HL-60/S4 treated with retinoic acid at 250 ng/mL for 4 days and 3 days (cell line): ENCODE results near the gene CLDN10.
"Not testable (repeated sequence)": the region's sequence is repeated elsewhere in the genome, so short reads cannot be mapped to it uniquely, and the experiment has no call there.

Experiments
- in situ Hi-C: fragments of 300-500 bp; cut with MboI; formaldehyde crosslinking; loops from 2 replicates; pipeline ENCODE4 v1.7.0; 2022; ENCODE audit warnings: low sequenced_read_pairs

CLDN10 gene

GRCh38 chr13:95541308-95541707 lies 11.2 kb upstream of the CLDN10 start:
- in situ Hi-C loops, result no loop called here

GRCh38 chr13:95541911-95542474 lies 10.5 kb upstream of the CLDN10 start:
- in situ Hi-C loops, result no loop called here

- in situ Hi-C loops, result no loop called here
These were observed 8.2 kb upstream of the CLDN10 start for GRCh38 chr13:95544293-95544692.

- in situ Hi-C loops, result no loop called here
These were observed 5.6 kb upstream of the CLDN10 start for GRCh38 chr13:95546919-95547318.

GRCh38 chr13:95547531-95548167 lies 4.9 kb upstream of the CLDN10 start:
- in situ Hi-C loops, result no loop called here

GRCh38 chr13:95552208-95552538 lies 347 bp upstream of the CLDN10 start:
- in situ Hi-C loops, result no loop called here

GRCh38 chr13:95553581-95554385 lies 1.3 kb downstream of the CLDN10 start:
- in situ Hi-C loops, result no loop called here

- in situ Hi-C loops, result no loop called here
These were observed 4.5 kb downstream of the CLDN10 start for GRCh38 chr13:95557013-95557412.

- in situ Hi-C loops, result no loop called here
These were observed 6.6 kb downstream of the CLDN10 start for GRCh38 chr13:95559100-95559499.

- in situ Hi-C loops, result no loop called here
These were observed 7.9 kb downstream of the CLDN10 start for GRCh38 chr13:95560387-95560786.

- in situ Hi-C loops, result no loop called here
These were observed 11.6 kb downstream of the CLDN10 start for GRCh38 chr13:95564091-95564490.

- in situ Hi-C loops, result no loop called here
These were observed 12.3 kb downstream of the CLDN10 start for GRCh38 chr13:95564733-95565291.

GRCh38 chr13:95565758-95566157 lies 13.2 kb downstream of the CLDN10 start:
- in situ Hi-C loops, result not testable (repeated sequence)

- in situ Hi-C loops, result no loop called here
These were observed 15.6 kb downstream of the CLDN10 start for GRCh38 chr13:95568131-95568530.

- in situ Hi-C loops, result no loop called here
These were observed 17.5 kb downstream of the CLDN10 start for GRCh38 chr13:95570016-95570415.

GRCh38 chr13:95571941-95572340 lies 19.4 kb downstream of the CLDN10 start:
- in situ Hi-C loops, result no loop called here

GRCh38 chr13:95573221-95573620 lies 20.7 kb downstream of the CLDN10 start:
- in situ Hi-C loops, result no loop called here

- in situ Hi-C loops, result no loop called here
These were observed 26.8 kb downstream of the CLDN10 start for GRCh38 chr13:95579303-95579702.

GRCh38 chr13:95585867-95586266 lies 33.3 kb downstream of the CLDN10 start:
- in situ Hi-C loops, result no loop called here

- in situ Hi-C loops, result no loop called here
These were observed 35.6 kb downstream of the CLDN10 start for GRCh38 chr13:95588134-95588533.

- in situ Hi-C loops, result no loop called here
These were observed 36.2 kb downstream of the CLDN10 start for GRCh38 chr13:95588721-95589120.

- in situ Hi-C loops, result no loop called here
These were observed 40.9 kb downstream of the CLDN10 start for GRCh38 chr13:95593462-95593861.
